Activated T-cell treated with anti-CD3 and anti-CD28 coated beads for 24 hours (primary cell): Measurements from ENCODE around the gene ZNF799.
"Not testable (repeated sequence)": the region's sequence is repeated elsewhere in the genome, so short reads cannot be mapped to it uniquely, and the experiment has no call there.

Source experiments
- DNase-seq: peaks from one replicate; pipeline ENCODE4 v3.0.0-alpha.2; 2020; ENCODE audit warnings: low read depth

The ZNF799 gene

GRCh38 chr19:12400633-12401502 is at the start of gene ZNF799:
Gene ZNF799 (minus strand): TSS chr19:12401271. CDS start chr19:12401070, 201 bp downstream.
- DNase-seq, result peak; percentile 85

- DNase-seq, result no peak
Observed at GRCh38 chr19:12450844-12451243, 49.8 kb upstream of the ZNF799 start.

- DNase-seq, result no peak
Observed at GRCh38 chr19:12448808-12449207, 47.7 kb upstream of the ZNF799 start.

- DNase-seq, result peak; percentile 100
Observed at GRCh38 chr19:12440541-12441316, 39.7 kb upstream of the ZNF799 start, which contains the start of gene ZNF443. Gene ZNF443 (minus strand): TSS chr19:12441021. CDS start chr19:12440914, 107 bp downstream.

- peak; percentile 39 for DNase-seq
Observed at GRCh38 chr19:12439686-12440540, 38.8 kb upstream of the ZNF799 start.

GRCh38 chr19:12430726-12431299 is 29.7 kb upstream of the ZNF799 start:
- DNase-seq, result not testable (repeated sequence)

- no peak for DNase-seq
Observed at GRCh38 chr19:12425888-12426274, 24.8 kb upstream of the ZNF799 start.

- no peak for DNase-seq
Observed at GRCh38 chr19:12425236-12425887, 24.3 kb upstream of the ZNF799 start.

- DNase-seq, result not testable (repeated sequence)
Observed at GRCh38 chr19:12417273-12417672, 16.2 kb upstream of the ZNF799 start.

- DNase-seq, result no peak
Observed at GRCh38 chr19:12411893-12412292, 10.8 kb upstream of the ZNF799 start.

- DNase-seq, result peak; percentile 17
Observed at GRCh38 chr19:12399901-12400632, 1.0 kb downstream of the ZNF799 start.

GRCh38 chr19:12391148-12391547 is 9.9 kb downstream of the ZNF799 start:
- DNase-seq, result not testable (repeated sequence)

GRCh38 chr19:12386365-12386764 is 14.7 kb downstream of the ZNF799 start:
- not testable (repeated sequence) for DNase-seq

- no peak for DNase-seq
Observed at GRCh38 chr19:12380444-12380737, 20.7 kb downstream of the ZNF799 start.

GRCh38 chr19:12379732-12380443 is 21.2 kb downstream of the ZNF799 start:
- DNase-seq, result no peak

GRCh38 chr19:12374026-12374425 is 27.0 kb downstream of the ZNF799 start:
- DNase-seq, result no peak

GRCh38 chr19:12365236-12366162 is 35.6 kb downstream of the ZNF799 start, which contains the start of gene ZNF442:
Gene ZNF442 (minus strand): TSS chr19:12365683. CDS start chr19:12363631, 2,052 bp downstream.
- peak; percentile 86 for DNase-seq

- no peak for DNase-seq
Observed at GRCh38 chr19:12364391-12365235, 36.5 kb downstream of the ZNF799 start.
